Endothelial cell of umbilical vein (primary cell): ENCODE data around the gene SLC5A11. TPM values are rescaled to one million over a fixed set of nuclear protein-coding genes. Genes with fewer than 3 reads are reported as not detected.

ENCODE experiments used
- BruUV-seq: library from RNA; stranded (reverse); fragments of 400-500 nt; replicated peaks from 2 replicates; lab custom pipeline; 2021; lab: Mats Ljungman, UMichigan
- CTCF ChIA-PET: fragments of 300-600, 350-600 bp; sonication (Branson Sonifier 250); formaldehyde crosslinking; loops from one replicate; lab custom pipeline; 2021; ENCODE audit warnings: antibody characterized with exemption, inconsistent platforms; lab: Charles Lee
- POLR2A ChIA-PET: fragments of 300-600, 350-600 bp; sonication (Branson Sonifier 250); formaldehyde crosslinking; loops from one replicate; lab custom pipeline; 2021; ENCODE audit warnings: antibody characterized with exemption, inconsistent platforms; lab: Charles Lee
- DNase-seq: peaks from one replicate; pipeline ENCODE4 v3.0.0-alpha.2; 2011; ENCODE audit warnings: low read depth, low spot score
- FAIRE-seq: peaks from 2 replicates; lab custom pipeline; 2011; peaks lifted over from hg19 to GRCh38; lab: Jason Lieb, UNC
- H2AFZ ChIP-seq: 2 replicates; pipeline ENCODE4 v1.6.0; 2012; ENCODE audit warnings: low read depth, low read length, control low read depth, inconsistent platforms
- H3K27ac ChIP-seq: 2 replicates; pipeline ENCODE4 v1.5.1; 2011; ENCODE audit warnings: low read depth, mild to moderate bottlenecking, control low read depth, low read length, moderate library complexity; ENCODE audit not compliant: insufficient read depth
- H3K27me3 ChIP-seq, 2 experiments: 2 replicates each; pipeline versions ENCODE4 v1.6.0 to v1.6.1; 2011; ENCODE audit warnings: low read length in 2 of 2, mixed read lengths in 1 of 2; ENCODE audit not compliant: control insufficient read depth in 2 of 2, insufficient read depth in 2 of 2
- H3K36me3 ChIP-seq, 2 experiments: 2 replicates in 1 of 2; 3 replicates in 1 of 2; pipeline ENCODE4 v1.5.1; 2011; ENCODE audit warnings: low read length in 2 of 2, mild to moderate bottlenecking in 1 of 2, moderate library complexity in 1 of 2; ENCODE audit not compliant: control insufficient read depth in 2 of 2, insufficient read depth in 2 of 2; ENCODE audit errors: extremely low read depth in 1 of 2
- H3K4me1 ChIP-seq: 3 replicates; pipeline ENCODE4 v1.5.1; 2011; ENCODE audit warnings: mild to moderate bottlenecking, low read length; ENCODE audit not compliant: control insufficient read depth, insufficient read depth; ENCODE audit errors: extremely low read depth
- H3K4me2 ChIP-seq: 2 replicates; pipeline ENCODE4 v1.6.1; 2011; ENCODE audit warnings: low read length, control low read depth, mixed read lengths; ENCODE audit not compliant: insufficient read depth
- H3K4me3 ChIP-seq, 3 experiments: fragments of 200-600 bp in 1 of 3; sonication (generic), shearing (Covaris generic) in 1 of 3; replicated peaks in 1 of 3; 2 replicates each; pipeline ENCODE4 v1.5.1; 2011 to 2016; ENCODE audit warnings: control low read depth in 3 of 3, low read length in 3 of 3, mild to moderate bottlenecking in 2 of 3, inconsistent platforms in 1 of 3, low read depth in 1 of 3, moderate library complexity in 1 of 3; ENCODE audit not compliant: insufficient read depth in 1 of 3
- H3K79me2 ChIP-seq: 2 replicates; pipeline ENCODE4 v1.6.0; 2012; ENCODE audit warnings: low read length, inconsistent platforms; ENCODE audit not compliant: control insufficient read depth, insufficient read depth
- H3K9ac ChIP-seq: replicated peaks from 2 replicates; pipeline ENCODE3; 2011; ENCODE audit warnings: low read length, control low read depth; ENCODE audit not compliant: insufficient read depth; ENCODE audit errors: extremely low read depth
- H3K9me1 ChIP-seq: replicated peaks from 3 replicates; pipeline ENCODE4 v1.6.0; 2011; ENCODE audit warnings: mild to moderate bottlenecking, low read length; ENCODE audit not compliant: control insufficient read depth, insufficient read depth; ENCODE audit errors: extremely low read depth
- H3K9me3 ChIP-seq: replicated peaks from 2 replicates; pipeline ENCODE4 v1.5.1; 2012; ENCODE audit warnings: low read length, inconsistent platforms; ENCODE audit not compliant: control insufficient read depth, insufficient read depth
- H4K20me1 ChIP-seq: replicated peaks from 2 replicates; pipeline ENCODE3; 2011; ENCODE audit warnings: mild to moderate bottlenecking, low read length; ENCODE audit not compliant: control insufficient read depth, insufficient read depth; ENCODE audit errors: extremely low read depth
- CTCF ChIP-seq, 2 donors: IDR thresholded peaks; 1 replicate in 1 of 2; 2 replicates in 1 of 2; pipeline ENCODE4 v1.5.1; 2011; ENCODE audit warnings: low read length in 2 of 2, mild to moderate bottlenecking in 2 of 2, moderate library complexity in 2 of 2, control low read depth in 1 of 2, inconsistent platforms in 1 of 2, low read depth in 1 of 2; ENCODE audit not compliant: insufficient read depth in 1 of 2; ENCODE audit errors: extremely low read depth in 1 of 2
- EZH2 ChIP-seq: IDR thresholded peaks from 2 replicates; pipeline ENCODE4 v1.6.1; 2012; ENCODE audit warnings: borderline replicate concordance, low read depth, mild to moderate bottlenecking, moderate library complexity, low read length, inconsistent platforms; ENCODE audit not compliant: severe bottlenecking
- FOS ChIP-seq: IDR thresholded peaks from 2 replicates; pipeline ENCODE4 v1.6.1; 2011; ENCODE audit warnings: mild to moderate bottlenecking, low read length, moderate library complexity, borderline replicate concordance; ENCODE audit not compliant: insufficient read depth
- GATA2 ChIP-seq: IDR thresholded peaks from 2 replicates; pipeline ENCODE4 v1.7.0; 2011; ENCODE audit warnings: low read depth, mild to moderate bottlenecking, moderate library complexity, mixed read lengths, low read length; ENCODE audit not compliant: insufficient read length, insufficient read depth
- JUN ChIP-seq: IDR thresholded peaks from 2 replicates; pipeline ENCODE4 v1.6.1; 2011; ENCODE audit warnings: borderline replicate concordance, low read depth; ENCODE audit not compliant: insufficient read length, insufficient read depth
- MAX ChIP-seq: IDR thresholded peaks from 2 replicates; pipeline ENCODE4 v1.6.1; 2011; ENCODE audit not compliant: insufficient read depth, insufficient read length
- MYC ChIP-seq: IDR thresholded peaks from one replicate; pipeline ENCODE4 v1.6.1; 2011; ENCODE audit warnings: mild to moderate bottlenecking, low read depth, low read length
- POLR2A ChIP-seq: IDR thresholded peaks from 2 replicates; pipeline ENCODE4 v1.6.1; 2012; ENCODE audit warnings: low read depth, mild to moderate bottlenecking, control low read depth, low read length
- POLR2AphosphoS5 ChIP-seq: IDR thresholded peaks from 2 replicates; pipeline ENCODE4 v1.6.1; 2012; ENCODE audit warnings: low read depth, mild to moderate bottlenecking, control low read depth, low read length, moderate library complexity; ENCODE audit not compliant: insufficient read depth
- dilution Hi-C: fragments of 300-500 bp; cut with MboI; formaldehyde crosslinking; loops from one replicate; pipeline ENCODE4 v1.15.0; 2019; ENCODE audit warnings: low sequenced_read_pairs; ENCODE audit not compliant: extremely low pct_ligation_motif_present
- intact Hi-C: fragments of 100-400 bp; cut with micrococcal nuclease; formaldehyde crosslinking; loops from one replicate; pipeline ENCODE4 v1.10.0; 2022
- polyA plus RNA-seq, 4 experiments: library from polyadenylated mRNA; depleted of rRNA in 3 of 4; stranded (reverse) in 3 of 4; unstranded in 1 of 4; fragments of >200 nt; gene quantifications; 2 replicates each; pipeline versions ENCODE4 v1.2.1 to v1.2.3, GENCODE V29; 2011 to 2012; ENCODE audit warnings: missing spikeins in 1 of 4
- total RNA-seq: library from RNA; stranded (reverse); gene quantifications from 2 replicates; pipeline ENCODE4 v1.2.3, GENCODE V29; 2021

Gene SLC5A11
- total and polyA plus RNA-seq, 2 donors (not counting 3 experiments of a cell fraction or from before 2014, with no cell fraction given): 0.12 TPM; not detected in 1

DNA sequence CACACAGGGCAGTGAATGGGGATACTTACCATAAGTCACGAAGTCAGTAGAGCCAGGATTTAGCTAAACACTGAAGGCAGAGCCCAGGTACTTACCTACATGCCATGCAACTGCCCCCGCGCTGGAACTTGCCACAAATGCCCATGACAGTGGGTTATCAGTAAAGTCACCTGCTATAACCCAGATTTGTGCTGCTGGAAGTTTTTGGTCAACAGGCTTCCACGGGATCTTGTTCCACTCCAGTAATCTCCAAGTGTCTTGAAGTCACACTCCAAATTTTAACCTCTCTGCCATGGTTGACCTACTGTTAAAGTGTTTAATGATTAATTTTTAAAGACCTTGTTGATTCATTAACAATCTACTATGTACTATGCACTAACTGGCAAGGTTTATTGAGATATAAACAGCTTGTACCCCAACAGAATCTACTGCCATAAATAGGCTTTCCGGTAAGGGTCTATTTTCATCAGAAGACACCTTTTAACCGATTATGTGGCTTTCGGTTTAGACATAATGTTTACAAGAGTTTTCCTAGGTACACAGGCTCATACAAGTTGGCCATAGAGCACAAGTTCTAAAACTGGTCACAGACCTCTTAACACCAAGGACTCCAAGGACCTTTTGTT lies 6.3 kb upstream of the SLC5A11 start:
- POLR2A ChIA-PET: no interaction called here
- no peak for DNase-seq
- CTCF ChIA-PET: interaction anchor here (0.6 to 1.9 kb wide), 5 partner anchors 12 to 67 kb away, joined by 3 to 10 read pairs (median 4); no protein-coding TSS in a partner anchor
- peak overlapping the region; percentile 43 for H3K27ac ChIP-seq
- peaks cover 12% of the 10 kb centered on the region for H3K4me1 ChIP-seq
- no peaks in the 10 kb centered on the region for H3K9me1 ChIP-seq
- peak overlapping the region; percentile 2 for H3K4me2 ChIP-seq
- dilution Hi-C loops (no loop called here), intact Hi-C loops (loop anchor here (10.0 kb wide), 2 partner anchors 145 to 215 kb away; no protein-coding TSS in a partner anchor)
- no peaks in the 10 kb centered on the region for H3K36me3 ChIP-seq
- H3K4me3 ChIP-seq: no peak overlapping the region
- no TSS peak for BruUV-seq
- peak overlapping the region; percentile 63 for H2AFZ ChIP-seq
- no peaks in the 10 kb centered on the region for H3K79me2 ChIP-seq
- no peak overlapping the region for H3K9ac ChIP-seq
- no peaks in the 10 kb centered on the region for H3K27me3 ChIP-seq
- no peak for FAIRE-seq
- H4K20me1 ChIP-seq: no peaks in the 10 kb centered on the region
- no peaks in the 10 kb centered on the region for H3K9me3 ChIP-seq
- TF ChIP-seq JUN (no peak), MAX (no peak), POLR2AphosphoS5 (no peak), MYC (no peak)

- Histone ChIP-seq H3K9me3 (no peaks in the 10 kb centered on the region), H3K27me3 (no peaks in the 10 kb centered on the region), H3K4me2 (no peak overlapping the region), H3K4me3 (no peak overlapping the region), H3K79me2 (no peaks in the 10 kb centered on the region), H3K36me3 (no peaks in the 10 kb centered on the region), H3K4me1 (peaks cover 14% of the 10 kb centered on the region), H4K20me1 (no peaks in the 10 kb centered on the region), H3K9ac (no peak overlapping the region), H3K9me1 (no peaks in the 10 kb centered on the region), H2AFZ (no peak overlapping the region), H3K27ac (no peak overlapping the region)
- ChIA-PET CTCF (no interaction called here), POLR2A (no interaction called here)
- DNase-seq (no peak), FAIRE-seq (no peak)
- dilution Hi-C loops: no loop called here
- intact Hi-C loops: no loop called here
- no peak for TF ChIP-seq MYC
- no peak for TF ChIP-seq POLR2AphosphoS5
- no peak for TF ChIP-seq GATA2
- no peak for TF ChIP-seq POLR2A
- TF ChIP-seq EZH2: no peak
- TF ChIP-seq FOS: no peak
- no peak for TF ChIP-seq MAX
- TF ChIP-seq CTCF (IDR thresholded peaks at IDR 0.05; ENCODE audit: extremely low read depth in 1 of 2, insufficient read depth in 1 of 2, low read depth in 1 of 2, low read length in 2 of 2): no peak
- no peak for TF ChIP-seq JUN
- no TSS peak for BruUV-seq
Measured at GRCh38 chr16:24841291-24841690, 4.5 kb upstream of the SLC5A11 start.
